ENCODE measurements around the gene DCST1. TPM values are rescaled to one million over a fixed set of nuclear protein-coding genes. Genes with fewer than 3 reads are reported as not detected.

DCST1 gene
- total RNA-seq, 1 experiment from 2014 or later, result 0.32 TPM

DNA sequence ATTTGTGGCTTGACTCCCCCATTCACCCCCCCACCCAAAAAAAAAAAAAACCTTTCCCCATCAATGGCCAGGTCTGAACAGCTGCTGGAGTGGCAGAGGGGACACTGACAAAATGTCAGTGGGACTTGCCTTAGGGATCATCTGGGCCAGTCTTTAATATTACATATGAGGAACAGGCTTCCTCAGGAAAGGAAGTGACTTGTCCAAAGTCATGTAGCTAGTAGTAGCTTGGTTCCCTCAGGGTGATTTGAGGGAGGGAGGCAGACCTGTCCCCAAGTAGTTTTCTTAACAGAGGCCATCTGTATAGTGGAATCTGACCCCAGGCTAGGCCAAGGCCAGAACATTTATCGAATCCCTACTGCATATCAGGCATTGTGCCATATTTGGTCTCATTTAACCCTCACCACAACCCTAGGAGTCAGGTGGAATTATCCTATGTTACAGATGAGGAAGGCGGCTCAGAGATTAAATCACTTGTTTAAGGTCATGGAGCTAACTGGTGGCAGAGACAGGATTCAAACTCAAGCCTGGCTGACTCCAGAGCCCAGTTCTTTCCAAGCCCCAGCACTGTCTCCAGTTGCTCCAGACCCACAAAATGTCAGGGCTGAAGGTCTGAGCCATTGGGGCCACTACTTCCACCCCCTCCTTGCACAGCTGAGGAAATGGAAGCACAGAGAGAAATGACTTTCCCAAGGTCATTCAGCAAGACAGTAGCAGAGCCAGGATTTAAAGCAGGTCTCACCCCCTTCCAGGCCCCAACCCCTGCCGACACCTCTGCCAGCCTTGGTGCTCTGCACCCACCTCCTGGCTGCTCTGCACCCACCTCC is 20.6 kb upstream of the DCST1 start (continued):
- TF ChIP-seq, protein P1, sequence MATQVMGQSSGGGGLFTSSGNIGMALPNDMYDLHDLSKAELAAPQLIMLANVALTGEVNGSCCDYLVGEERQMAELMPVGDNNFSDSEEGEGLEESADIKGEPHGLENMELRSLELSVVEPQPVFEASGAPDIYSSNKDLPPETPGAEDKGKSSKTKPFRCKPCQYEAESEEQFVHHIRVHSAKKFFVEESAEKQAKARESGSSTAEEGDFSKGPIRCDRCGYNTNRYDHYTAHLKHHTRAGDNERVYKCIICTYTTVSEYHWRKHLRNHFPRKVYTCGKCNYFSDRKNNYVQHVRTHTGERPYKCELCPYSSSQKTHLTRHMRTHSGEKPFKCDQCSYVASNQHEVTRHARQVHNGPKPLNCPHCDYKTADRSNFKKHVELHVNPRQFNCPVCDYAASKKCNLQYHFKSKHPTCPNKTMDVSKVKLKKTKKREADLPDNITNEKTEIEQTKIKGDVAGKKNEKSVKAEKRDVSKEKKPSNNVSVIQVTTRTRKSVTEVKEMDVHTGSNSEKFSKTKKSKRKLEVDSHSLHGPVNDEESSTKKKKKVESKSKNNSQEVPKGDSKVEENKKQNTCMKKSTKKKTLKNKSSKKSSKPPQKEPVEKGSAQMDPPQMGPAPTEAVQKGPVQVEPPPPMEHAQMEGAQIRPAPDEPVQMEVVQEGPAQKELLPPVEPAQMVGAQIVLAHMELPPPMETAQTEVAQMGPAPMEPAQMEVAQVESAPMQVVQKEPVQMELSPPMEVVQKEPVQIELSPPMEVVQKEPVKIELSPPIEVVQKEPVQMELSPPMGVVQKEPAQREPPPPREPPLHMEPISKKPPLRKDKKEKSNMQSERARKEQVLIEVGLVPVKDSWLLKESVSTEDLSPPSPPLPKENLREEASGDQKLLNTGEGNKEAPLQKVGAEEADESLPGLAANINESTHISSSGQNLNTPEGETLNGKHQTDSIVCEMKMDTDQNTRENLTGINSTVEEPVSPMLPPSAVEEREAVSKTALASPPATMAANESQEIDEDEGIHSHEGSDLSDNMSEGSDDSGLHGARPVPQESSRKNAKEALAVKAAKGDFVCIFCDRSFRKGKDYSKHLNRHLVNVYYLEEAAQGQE (IDR thresholded peaks at IDR 0.05; ENCODE audit: low read depth), result no peak
- TF ChIP-seq SP1 (IDR thresholded peaks at IDR 0.05; ENCODE audit: low read depth) (no peak), TCF7L2 (IDR thresholded peaks at IDR 0.05; ENCODE audit: borderline replicate concordance, extremely low read depth, insufficient read depth, insufficient read length) (no peak)
- TF ChIP-seq, protein P2, sequence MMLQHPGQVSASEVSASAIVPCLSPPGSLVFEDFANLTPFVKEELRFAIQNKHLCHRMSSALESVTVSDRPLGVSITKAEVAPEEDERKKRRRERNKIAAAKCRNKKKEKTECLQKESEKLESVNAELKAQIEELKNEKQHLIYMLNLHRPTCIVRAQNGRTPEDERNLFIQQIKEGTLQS (IDR thresholded peaks at IDR 0.05), result no peak

DNA sequence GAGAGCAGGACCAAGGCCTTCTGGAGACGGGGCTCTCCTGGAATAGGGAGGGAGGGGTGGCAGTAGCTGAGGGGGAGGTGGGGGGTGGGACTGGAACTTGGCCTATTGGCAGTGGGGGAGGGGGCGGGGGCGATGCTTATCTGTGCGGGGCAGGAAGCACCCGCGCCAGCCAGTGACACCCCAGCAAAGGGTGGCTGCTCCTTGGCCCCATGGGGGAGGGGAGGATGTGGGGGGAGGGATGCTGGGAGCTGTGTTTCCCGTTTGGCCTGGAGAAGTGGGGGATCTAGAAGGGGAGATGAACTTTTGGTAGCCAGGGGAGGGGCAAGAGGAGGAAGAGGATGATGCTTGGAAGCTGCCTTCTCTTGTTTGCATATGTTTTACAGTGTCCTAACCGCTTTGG is 20.0 kb upstream of the DCST1 start:
- H3K27me3 ChIP-seq (ENCODE audit: insufficient read depth, low read length), result no peaks in the 10 kb centered on the region
- no peak overlapping the region for H3K4me2 ChIP-seq (ENCODE audit: low read length)
- H3K9me2 ChIP-seq (ENCODE audit: insufficient read depth), result no peaks in the 10 kb centered on the region
- no peak overlapping the region for H3K27ac ChIP-seq (ENCODE audit: low read depth, low read length)
- no peak for TF ChIP-seq ZNF274 (IDR thresholded peaks at IDR 0.05; ENCODE audit: low read depth, low read length)
- TF ChIP-seq SIN3A (IDR thresholded peaks at IDR 0.05; ENCODE audit: low read depth), result no peak
- TF ChIP-seq EZH2phosphoT487 (IDR thresholded peaks at IDR 0.05; ENCODE audit: borderline replicate concordance), result no peak
- no peak for TF ChIP-seq FOSL1 (IDR thresholded peaks at IDR 0.05; ENCODE audit: low read depth)
- TF ChIP-seq EGR1 (IDR thresholded peaks at IDR 0.05; ENCODE audit: low read depth), result no peak
- no peak for TF ChIP-seq TCF7L2 (IDR thresholded peaks at IDR 0.05; ENCODE audit: borderline replicate concordance, extremely low read depth, insufficient read depth, insufficient read length)
- TF ChIP-seq POLR2AphosphoS5 (IDR thresholded peaks at IDR 0.05; ENCODE audit: low read depth, low read length), result no peak
- TF ChIP-seq, protein P3, sequence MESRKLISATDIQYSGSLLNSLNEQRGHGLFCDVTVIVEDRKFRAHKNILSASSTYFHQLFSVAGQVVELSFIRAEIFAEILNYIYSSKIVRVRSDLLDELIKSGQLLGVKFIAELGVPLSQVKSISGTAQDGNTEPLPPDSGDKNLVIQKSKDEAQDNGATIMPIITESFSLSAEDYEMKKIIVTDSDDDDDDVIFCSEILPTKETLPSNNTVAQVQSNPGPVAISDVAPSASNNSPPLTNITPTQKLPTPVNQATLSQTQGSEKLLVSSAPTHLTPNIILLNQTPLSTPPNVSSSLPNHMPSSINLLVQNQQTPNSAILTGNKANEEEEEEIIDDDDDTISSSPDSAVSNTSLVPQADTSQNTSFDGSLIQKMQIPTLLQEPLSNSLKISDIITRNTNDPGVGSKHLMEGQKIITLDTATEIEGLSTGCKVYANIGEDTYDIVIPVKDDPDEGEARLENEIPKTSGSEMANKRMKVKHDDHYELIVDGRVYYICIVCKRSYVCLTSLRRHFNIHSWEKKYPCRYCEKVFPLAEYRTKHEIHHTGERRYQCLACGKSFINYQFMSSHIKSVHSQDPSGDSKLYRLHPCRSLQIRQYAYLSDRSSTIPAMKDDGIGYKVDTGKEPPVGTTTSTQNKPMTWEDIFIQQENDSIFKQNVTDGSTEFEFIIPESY (IDR thresholded peaks at IDR 0.05; ENCODE audit: extremely low read depth, insufficient replicate concordance, low read length), result no peak
- no peak for TF ChIP-seq POLR2A (IDR thresholded peaks at IDR 0.05; ENCODE audit: borderline replicate concordance, extremely low read depth, insufficient read depth, insufficient read length)
- TF ChIP-seq, protein P4, sequence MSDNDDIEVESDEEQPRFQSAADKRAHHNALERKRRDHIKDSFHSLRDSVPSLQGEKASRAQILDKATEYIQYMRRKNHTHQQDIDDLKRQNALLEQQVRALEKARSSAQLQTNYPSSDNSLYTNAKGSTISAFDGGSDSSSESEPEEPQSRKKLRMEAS (IDR thresholded peaks at IDR 0.05), result no peak
- TF ChIP-seq CBX3 (IDR thresholded peaks at IDR 0.05; ENCODE audit: low read depth), result no peak
- ChIA-PET CTCF (no interaction called here), RAD21 (ENCODE audit: low non-redundant PET in 1 of 2, low total read pairs in 2 of 2, uncharacterized antibody in 2 of 2, unreplicated experiment in 2 of 2) (no interaction called here), POLR2A (no interaction called here)
- H3K9me3 ChIP-seq (ENCODE audit: control insufficient read depth in 1 of 2, insufficient read depth in 1 of 2, low read depth in 1 of 2, low read length in 2 of 2), result no peaks in the 10 kb centered on the region
- peaks cover 42% of the 10 kb centered on the region; the same call in 1 of the 2 replicates for H3K79me2 ChIP-seq (ENCODE audit: insufficient read depth, low read length)
- peaks cover 12 to 27% of the 10 kb centered on the region in 2 experiments; a peak in 3 of 4 replicates for H3K36me3 ChIP-seq (ENCODE audit: control insufficient read depth in 1 of 2, insufficient read depth in 2 of 2, low read length in 2 of 2)
- H3K4me1 ChIP-seq (ENCODE audit: control insufficient read depth in 1 of 2, insufficient read depth in 2 of 2, low read length in 2 of 2), result peaks cover 24 to 61% of the 10 kb centered on the region in 2 experiments
- no TSS peak for BruUV-seq (replicated peaks)
- H4K20me1 ChIP-seq (ENCODE audit: insufficient read depth), result no peaks in the 10 kb centered on the region
- H2AFZ ChIP-seq (ENCODE audit: low read depth, low read length, poor library complexity, severe bottlenecking), result no peak overlapping the region
- no peak overlapping the region for H3K9ac ChIP-seq (ENCODE audit: low read length)
- DNase-seq (ENCODE audit: low read depth, low spot score), result no peak
- intact Hi-C loops (cut with micrococcal nuclease), result no loop called here
- no peak overlapping the region for H3K4me3 ChIP-seq (replicated peaks in 1 of 2; ENCODE audit: low read depth in 1 of 2, low read length in 2 of 2)
- ATAC-seq, result no peak
